HG03025 (cell line): ENCODE data around the gene DGAT2.

Source experiments
- ATAC-seq: cut with Tn5 transposase; IDR thresholded peaks from one replicate; pipeline ENCODE4 v1.9.1; 2021; ENCODE audit warnings: mild to moderate bottlenecking, moderate library complexity; ENCODE audit not compliant: unreplicated experiment, low FRiP score

Gene DGAT2

DNA sequence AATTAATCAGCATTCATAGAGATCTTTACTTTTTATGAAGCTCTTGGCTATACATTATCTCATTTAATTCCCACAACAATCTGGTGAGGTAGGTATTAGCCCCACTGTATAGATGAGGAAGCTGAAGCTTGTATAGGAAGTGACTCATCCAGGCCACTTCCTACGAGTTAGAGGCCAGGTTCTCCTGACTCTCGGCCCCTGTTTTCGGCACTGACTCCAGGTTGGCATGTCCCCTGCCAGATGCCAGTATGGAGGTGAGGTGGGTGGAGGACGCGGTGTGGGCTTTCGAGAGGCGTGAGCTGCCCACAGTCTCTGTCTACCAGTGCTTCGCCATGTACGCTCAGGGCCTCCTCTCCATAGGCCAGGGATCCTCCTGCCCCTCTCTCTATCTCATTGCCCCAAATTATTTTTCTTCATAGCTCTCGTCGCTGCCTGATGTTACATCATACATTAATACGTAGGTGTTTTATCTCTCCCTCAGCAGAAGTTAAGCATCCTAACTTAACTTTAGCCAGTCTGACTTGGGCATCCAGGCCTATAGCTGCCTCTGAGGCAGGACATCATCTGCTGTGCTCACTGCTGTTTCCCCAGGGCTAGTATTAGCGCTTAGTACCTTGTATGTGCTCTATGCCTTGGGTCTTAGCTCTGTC is 9.0 kb downstream of the DGAT2 start:
- ATAC-seq = no peak

DNA sequence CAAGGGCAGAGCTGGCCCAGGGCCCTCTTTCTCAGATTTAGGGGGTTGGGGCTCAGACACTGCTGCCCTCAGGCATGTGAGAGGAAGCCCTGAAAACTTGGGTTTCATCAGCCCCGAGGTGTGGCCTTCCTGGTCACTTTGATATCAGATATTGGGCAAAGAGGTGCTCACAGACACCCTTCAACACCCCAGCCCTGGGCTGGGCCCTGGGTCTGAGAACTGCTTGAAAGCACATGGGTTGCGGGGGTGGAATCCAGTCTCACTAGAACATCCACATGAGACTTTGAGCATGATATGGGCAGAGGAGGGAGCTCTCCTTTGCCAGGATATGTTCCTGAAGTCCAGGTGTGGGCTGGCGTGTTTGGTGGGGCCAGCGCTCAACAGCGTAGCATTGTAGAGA is 10.4 kb downstream of the DGAT2 start:
- no peak for ATAC-seq

- no peak for ATAC-seq
These were observed 11.4 kb downstream of the DGAT2 start for GRCh38 chr11:75779960-75780359.

- no peak for ATAC-seq
These were observed 12.3 kb downstream of the DGAT2 start for GRCh38 chr11:75780888-75781287.

- ATAC-seq = no peak
These were observed 12.7 kb downstream of the DGAT2 start for GRCh38 chr11:75781296-75781695.

DNA sequence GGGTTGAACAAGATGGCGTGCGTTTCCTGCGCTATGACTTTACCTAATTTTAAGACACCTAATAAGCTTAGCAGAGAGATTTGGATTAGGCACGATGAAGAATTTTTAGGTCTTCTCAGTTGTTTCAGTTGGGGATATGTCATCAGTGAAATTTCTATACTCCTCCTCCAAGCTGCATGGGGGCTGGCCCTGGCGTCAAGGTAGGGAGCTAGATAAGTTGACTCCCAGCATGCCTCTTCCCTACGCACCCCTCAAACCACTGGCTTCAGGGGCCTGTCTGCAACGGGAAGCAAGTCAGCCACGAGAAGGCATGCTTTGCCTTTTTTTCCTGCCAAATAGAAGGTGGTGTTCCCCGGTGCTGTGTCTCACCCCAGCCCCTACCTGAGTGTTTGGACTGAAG is 13.3 kb downstream of the DGAT2 start:
- ATAC-seq = no peak

DNA sequence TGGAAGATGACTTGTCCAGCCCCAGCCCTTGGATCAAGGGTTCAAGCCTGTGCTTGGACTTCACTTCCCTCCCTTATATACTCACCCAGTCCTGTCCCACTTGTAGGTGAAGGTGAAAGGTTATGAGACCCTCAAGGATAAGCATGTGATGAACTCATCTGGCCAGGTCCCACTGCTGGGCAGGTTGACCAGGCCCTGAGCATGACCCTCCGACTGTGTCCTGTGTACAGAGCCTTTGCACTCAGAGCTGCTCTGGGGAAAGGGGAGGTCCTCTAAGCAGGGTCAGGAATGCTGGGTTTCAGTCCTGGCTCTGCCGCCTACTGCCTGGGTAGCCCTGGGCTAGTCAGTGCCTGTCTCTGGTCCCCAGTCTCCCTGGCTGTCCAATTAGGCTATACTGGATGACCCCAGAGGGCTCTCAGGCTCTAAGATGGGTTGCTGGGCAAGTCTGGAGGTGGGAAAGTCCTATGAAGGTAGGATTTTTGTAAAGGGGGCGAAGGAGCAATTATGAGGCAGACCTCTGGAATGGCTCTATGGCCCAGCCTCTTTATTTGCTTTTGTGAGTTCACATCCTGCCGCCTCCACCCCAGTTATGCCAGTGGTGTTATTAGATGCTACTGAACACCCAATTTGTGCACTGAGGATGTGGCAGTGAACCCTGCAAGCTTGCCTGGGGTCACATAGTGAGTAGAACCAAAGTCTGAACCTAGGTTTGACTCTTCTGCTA is 14.1 kb downstream of the DGAT2 start:
- no peak for ATAC-seq

DNA sequence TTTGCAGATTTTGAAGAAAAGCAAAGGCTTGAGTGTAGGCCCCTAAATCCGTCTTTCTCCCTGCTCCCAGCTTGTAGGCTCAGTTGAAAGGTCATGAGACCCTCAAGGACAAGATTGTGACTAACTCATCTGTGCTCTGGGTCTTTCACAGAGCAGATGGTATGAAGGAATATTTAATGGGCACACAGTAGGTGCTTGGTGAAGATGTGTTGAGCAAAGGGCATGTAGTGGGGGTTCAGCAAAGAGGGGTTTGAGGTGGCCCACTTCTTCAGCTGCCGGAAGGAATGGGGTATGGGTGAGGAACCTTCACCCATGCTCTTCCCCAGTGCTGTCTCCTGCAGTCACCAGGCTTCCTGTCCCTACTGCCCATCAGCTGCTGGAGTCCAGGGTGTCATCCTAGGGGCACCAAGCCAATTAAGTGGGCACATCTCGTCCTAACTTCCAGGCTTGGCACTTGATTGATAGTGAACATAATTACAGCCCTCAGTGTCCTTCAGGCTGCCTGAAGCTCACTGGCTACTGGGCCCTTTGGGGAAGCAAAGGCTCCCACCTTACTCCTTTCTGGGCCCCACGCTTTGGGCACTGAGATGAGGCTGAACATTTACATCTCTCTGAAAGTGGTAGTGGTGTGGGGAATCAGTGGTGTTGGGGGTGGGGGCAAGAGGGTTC is 15.0 kb downstream of the DGAT2 start:
- no peak for ATAC-seq

- no peak for ATAC-seq
These were observed 15.5 kb downstream of the DGAT2 start for GRCh38 chr11:75784085-75784478.

DNA sequence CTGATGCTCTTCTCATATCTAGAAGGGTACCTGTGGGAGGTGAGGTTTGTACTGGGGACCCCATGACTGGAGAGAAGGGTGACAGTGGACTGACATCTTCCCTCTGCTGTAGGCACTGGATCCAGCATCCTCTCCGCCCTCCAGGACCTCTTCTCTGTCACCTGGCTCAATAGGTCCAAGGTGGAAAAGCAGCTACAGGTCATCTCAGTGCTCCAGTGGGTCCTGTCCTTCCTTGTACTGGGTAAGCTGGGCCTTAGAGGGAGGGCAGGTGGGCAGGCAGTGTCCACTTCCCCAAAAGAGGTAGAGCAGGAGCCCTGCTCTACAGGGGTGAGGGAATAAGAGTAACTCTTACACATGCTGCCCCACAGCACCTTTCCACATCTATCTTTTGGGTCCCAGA is 15.9 kb downstream of the DGAT2 start:
- no peak for ATAC-seq

DNA sequence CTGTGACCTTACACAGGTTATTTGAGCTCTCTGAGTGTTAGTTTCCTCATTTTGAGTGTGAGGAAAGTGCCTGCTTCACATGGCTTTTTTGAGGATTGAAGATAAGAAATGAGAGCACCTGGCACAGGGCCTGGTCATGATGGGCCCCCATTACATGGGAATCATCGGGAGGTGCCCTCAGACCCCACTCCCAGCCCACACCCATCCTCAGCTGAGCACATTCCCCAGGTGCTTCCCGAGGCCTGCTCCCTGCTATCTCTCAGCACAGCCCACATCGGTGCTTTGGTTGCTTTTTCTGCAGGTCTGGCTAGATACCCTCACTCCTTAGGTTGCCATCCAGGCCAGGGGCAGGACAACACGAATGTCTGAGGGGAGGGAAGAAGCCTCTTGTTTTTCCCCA is 16.6 kb downstream of the DGAT2 start:
- no peak for ATAC-seq

- ATAC-seq = no peak
These were observed 17.6 kb downstream of the DGAT2 start for GRCh38 chr11:75786101-75786736.

DNA sequence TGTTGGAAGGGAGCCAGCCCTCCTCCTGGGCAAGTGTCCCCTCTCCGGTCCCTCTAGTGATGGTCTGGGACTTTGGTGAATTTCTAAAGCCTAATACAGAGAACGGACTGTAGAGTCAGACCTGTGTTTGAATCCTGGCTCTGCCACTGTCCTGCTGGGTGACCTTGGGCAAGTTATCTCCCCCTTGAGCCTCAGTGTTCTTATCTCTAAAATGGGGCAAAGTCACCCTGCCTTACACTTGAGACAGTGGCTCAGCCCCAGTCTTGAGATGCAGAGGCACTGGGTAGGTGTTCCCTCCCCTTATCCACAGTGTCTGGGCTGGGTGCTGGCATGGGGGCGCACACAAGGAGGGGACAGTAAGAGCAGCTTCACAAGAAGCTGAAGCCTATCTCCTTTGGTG is 20.9 kb downstream of the DGAT2 start:
- no peak for ATAC-seq

DNA sequence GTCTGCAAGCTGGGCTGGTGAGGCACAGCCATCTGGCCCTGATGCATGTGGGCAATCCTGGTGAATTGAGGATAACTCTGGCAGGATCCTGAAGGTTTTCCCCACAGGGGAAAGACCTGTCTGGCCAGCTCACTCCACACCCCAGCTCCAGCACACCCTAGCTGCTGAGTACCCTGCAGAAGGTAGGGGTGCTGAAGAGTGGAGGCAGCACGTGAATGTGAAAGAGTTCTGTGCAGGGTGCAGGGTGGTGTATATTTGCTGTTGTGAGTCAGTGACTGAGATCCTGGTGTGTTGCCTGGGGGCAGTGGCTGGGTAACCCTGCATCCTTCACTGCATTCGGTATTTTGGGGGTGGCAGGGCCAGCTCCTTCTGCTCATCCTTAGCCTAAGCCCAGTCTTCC is 22.4 kb downstream of the DGAT2 start:
- ATAC-seq = no peak

GRCh38 chr11:75792127-75792731 is 23.7 kb downstream of the DGAT2 start:
- ATAC-seq = no peak

DNA sequence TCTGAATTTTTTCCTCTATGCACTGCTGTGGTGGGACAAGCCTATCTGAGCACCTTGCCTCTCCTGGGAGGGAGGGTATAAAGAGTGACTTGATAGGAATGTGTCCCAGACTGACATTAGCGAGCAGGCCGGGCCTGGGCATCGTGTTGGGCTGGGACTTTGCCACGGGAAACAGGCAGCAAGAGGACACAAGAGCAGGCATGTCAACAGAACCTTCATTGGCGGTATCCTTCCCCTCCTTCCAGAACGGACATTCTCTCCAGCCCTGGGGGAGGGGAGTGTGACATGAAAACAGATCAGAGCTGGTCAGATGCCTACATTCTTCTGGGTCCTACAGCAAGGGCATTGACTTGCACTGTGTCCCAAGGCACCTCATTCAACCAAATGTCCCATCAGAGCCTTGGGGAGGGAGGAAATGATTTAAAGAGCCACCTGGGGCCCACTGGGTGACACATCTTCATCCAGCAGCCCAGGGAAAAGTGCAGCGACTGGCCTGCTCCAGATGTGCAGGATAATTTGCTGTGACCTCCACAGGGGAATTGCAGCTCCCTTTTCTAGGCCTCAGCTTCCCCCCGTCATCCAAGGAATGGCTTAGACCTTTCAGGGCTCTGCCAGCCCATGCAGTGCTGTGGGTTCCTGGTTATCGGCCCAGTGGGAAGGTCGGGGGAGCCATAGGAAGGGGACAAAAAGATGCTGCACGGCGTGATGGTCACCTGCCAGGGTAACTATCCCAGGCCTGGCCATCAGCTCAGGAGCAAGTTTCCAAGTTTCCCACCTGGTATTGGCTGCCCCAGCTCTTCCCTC is 24.6 kb downstream of the DGAT2 start:
- ATAC-seq = no peak

DNA sequence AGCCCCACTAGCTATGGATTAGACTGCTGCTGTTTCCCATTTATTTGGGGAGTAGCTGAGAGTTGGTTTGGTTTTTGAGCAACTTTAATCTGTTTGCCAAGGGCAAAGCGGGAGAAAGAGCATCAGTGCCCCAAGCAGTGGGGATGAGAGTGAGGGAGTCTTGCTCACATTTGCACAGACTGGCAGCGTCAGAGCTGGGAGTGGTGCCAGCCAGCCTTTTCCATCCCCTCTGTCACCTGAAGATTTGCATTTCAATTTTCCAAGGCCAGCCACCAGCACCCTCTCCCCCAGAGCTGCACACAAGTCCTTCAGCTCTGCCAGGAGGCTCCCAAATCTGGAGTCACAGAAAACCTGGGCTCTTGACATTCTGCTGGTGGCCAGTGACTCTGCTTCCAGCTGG is 25.4 kb downstream of the DGAT2 start:
- ATAC-seq = no peak

GRCh38 chr11:75795276-75796090 is 26.9 kb downstream of the DGAT2 start:
- ATAC-seq = no peak

GRCh38 chr11:75796091-75796435 is 27.5 kb downstream of the DGAT2 start:
- ATAC-seq = no peak
